ENCODE data around the gene KLHL2.

The KLHL2 gene

GRCh38 chr4:165309456-165309855 is 102.1 kb downstream of the KLHL2 start:
- H3K4me1 ChIP-seq (ENCODE audit: insufficient read depth, insufficient read length) = no peaks in the 10 kb centered on the region
- H3K9me3 ChIP-seq (ENCODE audit: insufficient read depth, low read length) = no peaks in the 10 kb centered on the region
- peaks cover 5% of the 10 kb centered on the region for H3K36me3 ChIP-seq (ENCODE audit: insufficient read depth, insufficient read length, low read length)
- H3K4me3 ChIP-seq (ENCODE audit: insufficient read length, low read depth) = no peak overlapping the region
- H3K27me3 ChIP-seq (ENCODE audit: insufficient read depth, insufficient read length) = no peaks in the 10 kb centered on the region
- DNase-seq (ENCODE audit: low read depth, low spot score) = no peak
- H3K9ac ChIP-seq (ENCODE audit: insufficient read length, low read depth) = no peak overlapping the region
- TF ChIP-seq ZNF274 (IDR thresholded peaks at IDR 0.05; ENCODE audit: low read depth, low read length) = no peak
- no peak for TF ChIP-seq YY1 (IDR thresholded peaks at IDR 0.05; ENCODE audit: insufficient read depth, insufficient read length)
- no peak for TF ChIP-seq SUZ12 (IDR thresholded peaks at IDR 0.05; ENCODE audit: extremely low read depth, insufficient read depth, insufficient read length)

GRCh38 chr4:165312506-165312905 is 105.1 kb downstream of the KLHL2 start:
- TF ChIP-seq ZNF274 (IDR thresholded peaks at IDR 0.05; ENCODE audit: low read depth, low read length) (no peak), SUZ12 (IDR thresholded peaks at IDR 0.05; ENCODE audit: extremely low read depth, insufficient read depth, insufficient read length) (no peak), YY1 (IDR thresholded peaks at IDR 0.05; ENCODE audit: insufficient read depth, insufficient read length) (no peak)
- H3K27me3 ChIP-seq (ENCODE audit: insufficient read depth, insufficient read length) = no peaks in the 10 kb centered on the region
- no peak overlapping the region for H3K9ac ChIP-seq (ENCODE audit: insufficient read length, low read depth)

GRCh38 chr4:165319030-165319429 is 111.7 kb downstream of the KLHL2 start:
- peaks cover 1% of the 10 kb centered on the region for H3K36me3 ChIP-seq (ENCODE audit: insufficient read depth, insufficient read length, low read length)
- H3K9me3 ChIP-seq (ENCODE audit: insufficient read depth, low read length) = no peaks in the 10 kb centered on the region
- no peak for DNase-seq (ENCODE audit: low read depth, low spot score)
- no peak overlapping the region for H3K9ac ChIP-seq (ENCODE audit: insufficient read length, low read depth)
- no peaks in the 10 kb centered on the region for H3K27me3 ChIP-seq (ENCODE audit: insufficient read depth, insufficient read length)
- H3K4me3 ChIP-seq (ENCODE audit: insufficient read length, low read depth) = no peak overlapping the region
- no peak for TF ChIP-seq ZNF274 (IDR thresholded peaks at IDR 0.05; ENCODE audit: low read depth, low read length)
- no peak for TF ChIP-seq SUZ12 (IDR thresholded peaks at IDR 0.05; ENCODE audit: extremely low read depth, insufficient read depth, insufficient read length)
- TF ChIP-seq YY1 (IDR thresholded peaks at IDR 0.05; ENCODE audit: insufficient read depth, insufficient read length) = no peak
- H3K4me1 ChIP-seq (ENCODE audit: insufficient read depth, insufficient read length) = no peaks in the 10 kb centered on the region

More at GRCh38 chr4:165312506-165312905, 105.1 kb downstream of the KLHL2 start:
- DNase-seq (ENCODE audit: low read depth, low spot score) = no peak
- peaks cover 3% of the 10 kb centered on the region for H3K36me3 ChIP-seq (ENCODE audit: insufficient read depth, insufficient read length, low read length)
- no peaks in the 10 kb centered on the region for H3K9me3 ChIP-seq (ENCODE audit: insufficient read depth, low read length)
- H3K4me1 ChIP-seq (ENCODE audit: insufficient read depth, insufficient read length) = no peaks in the 10 kb centered on the region
- H3K4me3 ChIP-seq (ENCODE audit: insufficient read length, low read depth) = no peak overlapping the region

GRCh38 chr4:165319509-165319908 is 112.1 kb downstream of the KLHL2 start:
- Histone ChIP-seq H3K9ac (ENCODE audit: insufficient read length, low read depth) (no peak overlapping the region), H3K4me1 (ENCODE audit: insufficient read depth, insufficient read length) (no peaks in the 10 kb centered on the region), H3K9me3 (ENCODE audit: insufficient read depth, low read length) (no peaks in the 10 kb centered on the region), H3K36me3 (ENCODE audit: insufficient read depth, insufficient read length, low read length) (peaks cover 5% of the 10 kb centered on the region), H3K27me3 (ENCODE audit: insufficient read depth, insufficient read length) (no peaks in the 10 kb centered on the region), H3K4me3 (ENCODE audit: insufficient read length, low read depth) (no peak overlapping the region)
- DNase-seq (ENCODE audit: low read depth, low spot score) = no peak
- TF ChIP-seq YY1 (IDR thresholded peaks at IDR 0.05; ENCODE audit: insufficient read depth, insufficient read length) = no peak
- no peak for TF ChIP-seq SUZ12 (IDR thresholded peaks at IDR 0.05; ENCODE audit: extremely low read depth, insufficient read depth, insufficient read length)
- no peak for TF ChIP-seq ZNF274 (IDR thresholded peaks at IDR 0.05; ENCODE audit: low read depth, low read length)

GRCh38 chr4:165324236-165324917 is 117.0 kb downstream of the KLHL2 start:
- Histone ChIP-seq H3K36me3 (ENCODE audit: insufficient read depth, insufficient read length, low read length) (peaks cover 7% of the 10 kb centered on the region), H3K4me1 (ENCODE audit: insufficient read depth, insufficient read length) (no peaks in the 10 kb centered on the region), H3K27me3 (ENCODE audit: insufficient read depth, insufficient read length) (no peaks in the 10 kb centered on the region), H3K9ac (ENCODE audit: insufficient read length, low read depth) (no peak overlapping the region), H3K4me3 (ENCODE audit: insufficient read length, low read depth) (no peak overlapping the region), H3K9me3 (ENCODE audit: insufficient read depth, low read length) (no peaks in the 10 kb centered on the region; the same call in 1 of the 2 replicates)
- no peak for DNase-seq (ENCODE audit: low read depth, low spot score)
- TF ChIP-seq YY1 (IDR thresholded peaks at IDR 0.05; ENCODE audit: insufficient read depth, insufficient read length) = no peak
- TF ChIP-seq ZNF274 (IDR thresholded peaks at IDR 0.05; ENCODE audit: low read depth, low read length) = no peak
- no peak for TF ChIP-seq SUZ12 (IDR thresholded peaks at IDR 0.05; ENCODE audit: extremely low read depth, insufficient read depth, insufficient read length)

GRCh38 chr4:165324918-165325304 is 117.5 kb downstream of the KLHL2 start:
- Histone ChIP-seq H3K4me1 (ENCODE audit: insufficient read depth, insufficient read length) (no peaks in the 10 kb centered on the region), H3K9me3 (ENCODE audit: insufficient read depth, low read length) (no peaks in the 10 kb centered on the region; the same call in 1 of the 2 replicates), H3K4me3 (ENCODE audit: insufficient read length, low read depth) (no peak overlapping the region), H3K36me3 (ENCODE audit: insufficient read depth, insufficient read length, low read length) (peaks cover 7% of the 10 kb centered on the region), H3K27me3 (ENCODE audit: insufficient read depth, insufficient read length) (no peaks in the 10 kb centered on the region), H3K9ac (ENCODE audit: insufficient read length, low read depth) (no peak overlapping the region)
- no peak for DNase-seq (ENCODE audit: low read depth, low spot score)
- no peak for TF ChIP-seq SUZ12 (IDR thresholded peaks at IDR 0.05; ENCODE audit: extremely low read depth, insufficient read depth, insufficient read length)
- no peak for TF ChIP-seq ZNF274 (IDR thresholded peaks at IDR 0.05; ENCODE audit: low read depth, low read length)
- TF ChIP-seq YY1 (IDR thresholded peaks at IDR 0.05; ENCODE audit: insufficient read depth, insufficient read length) = no peak

- no peaks in the 10 kb centered on the region for H3K4me1 ChIP-seq (ENCODE audit: insufficient read depth, insufficient read length)
- no peaks in the 10 kb centered on the region; the same call in 1 of the 2 replicates for H3K9me3 ChIP-seq (ENCODE audit: insufficient read depth, low read length)
- peaks cover 12% of the 10 kb centered on the region for H3K36me3 ChIP-seq (ENCODE audit: insufficient read depth, insufficient read length, low read length)
- no peak overlapping the region for H3K4me3 ChIP-seq (ENCODE audit: insufficient read length, low read depth)
- TF ChIP-seq ZNF274 (IDR thresholded peaks at IDR 0.05; ENCODE audit: low read depth, low read length) (no peak), YY1 (IDR thresholded peaks at IDR 0.05; ENCODE audit: insufficient read depth, insufficient read length) (no peak), SUZ12 (IDR thresholded peaks at IDR 0.05; ENCODE audit: extremely low read depth, insufficient read depth, insufficient read length) (no peak)
- no peaks in the 10 kb centered on the region for H3K27me3 ChIP-seq (ENCODE audit: insufficient read depth, insufficient read length)
- H3K9ac ChIP-seq (ENCODE audit: insufficient read length, low read depth) = no peak overlapping the region
- no peak for DNase-seq (ENCODE audit: low read depth, low spot score)
Measured at GRCh38 chr4:165325732-165326512, 118.6 kb downstream of the KLHL2 start.

Measured in NT2/D1 (cell line).